ENCODE data around the gene HSPA8. TPM values are rescaled to one million over a fixed set of nuclear protein-coding genes. Genes with fewer than 3 reads are reported as not detected.

The HSPA8 gene
- total and polyA plus RNA-seq, 3 experiments from 2014 or later: 1,494 to 4,236 (median 3,972) TPM

GRCh38 chr11:123041185-123041584 lies 20.8 kb downstream of the HSPA8 start:
- POLR2A ChIA-PET: interaction anchor here (0.7 kb wide), 1 partner anchor 205 kb away, joined by 3 read pairs; no protein-coding TSS in a partner anchor
- H3K27me3 ChIP-seq (ENCODE audit: insufficient read depth, low read length, poor library complexity, severe bottlenecking): no peaks in the 10 kb centered on the region
- no peaks in the 10 kb centered on the region for H3K36me3 ChIP-seq (ENCODE audit: insufficient read depth, low read length)
- Mint-ChIP-seq H3K27me3 (no peaks in the 10 kb centered on the region), H3K36me3 (no peaks in the 10 kb centered on the region), H3K9me3 (no peaks in the 10 kb centered on the region), H3K27ac (no peak overlapping the region), H3K4me3 (no peak overlapping the region), H3K4me1 (no peaks in the 10 kb centered on the region)
- H3K27ac ChIP-seq (ENCODE audit: low read depth, low read length): no peak overlapping the region
- no peak for DNase-seq
- CTCF ChIA-PET: no interaction called here
- H3K4me1 ChIP-seq (ENCODE audit: insufficient read depth, low read length): no peaks in the 10 kb centered on the region
- no peaks in the 10 kb centered on the region for H3K9me3 ChIP-seq (ENCODE audit: low read length)
- H3K4me3 ChIP-seq (ENCODE audit: low read length): no peak overlapping the region

GRCh38 chr11:123040111-123040432 lies 21.9 kb downstream of the HSPA8 start:
- Histone ChIP-seq H3K36me3 (ENCODE audit: insufficient read depth, low read length) (no peaks in the 10 kb centered on the region), H3K9me3 (ENCODE audit: low read length) (no peaks in the 10 kb centered on the region), H3K4me1 (ENCODE audit: insufficient read depth, low read length) (no peaks in the 10 kb centered on the region), H3K27me3 (ENCODE audit: insufficient read depth, low read length, poor library complexity, severe bottlenecking) (no peaks in the 10 kb centered on the region), H3K4me3 (ENCODE audit: low read length) (no peak overlapping the region), H3K27ac (ENCODE audit: low read depth, low read length) (no peak overlapping the region)
- no peaks in the 10 kb centered on the region for H3K4me1 Mint-ChIP-seq
- CTCF ChIA-PET: interaction anchor here (1.6 kb wide), 1 partner anchor 14 kb away, joined by 3 read pairs; no protein-coding TSS in a partner anchor
- POLR2A ChIA-PET: no interaction called here
- DNase-seq: no peak
- H3K27me3 Mint-ChIP-seq: peaks cover 0 to 4% of the 10 kb centered on the region in 2 donors
- H3K27ac Mint-ChIP-seq: no peak overlapping the region
- peaks cover 0 to 4% (median 0%) of the 10 kb centered on the region in 3 donors for H3K36me3 Mint-ChIP-seq
- H3K9me3 Mint-ChIP-seq: no peaks in the 10 kb centered on the region
- H3K4me3 Mint-ChIP-seq: no peak overlapping the region

- peaks cover 0 to 4% of the 10 kb centered on the region in 2 donors for H3K27me3 Mint-ChIP-seq
- no peak overlapping the region for H3K27ac ChIP-seq (ENCODE audit: low read depth, low read length)
- peaks cover 0 to 4% (median 0%) of the 10 kb centered on the region in 3 donors for H3K36me3 Mint-ChIP-seq
- H3K9me3 ChIP-seq (ENCODE audit: low read length): no peaks in the 10 kb centered on the region
- H3K27me3 ChIP-seq (ENCODE audit: insufficient read depth, low read length, poor library complexity, severe bottlenecking): no peaks in the 10 kb centered on the region
- no peaks in the 10 kb centered on the region for H3K4me1 ChIP-seq (ENCODE audit: insufficient read depth, low read length)
- no peaks in the 10 kb centered on the region for H3K9me3 Mint-ChIP-seq
- peaks cover 0 to 6% (median 0%) of the 10 kb centered on the region in 3 donors for H3K4me1 Mint-ChIP-seq
- DNase-seq: no peak
- no peak overlapping the region for H3K4me3 ChIP-seq (ENCODE audit: low read length)
- H3K27ac Mint-ChIP-seq: no peak overlapping the region
- POLR2A ChIA-PET: no interaction called here
- no peaks in the 10 kb centered on the region for H3K36me3 ChIP-seq (ENCODE audit: insufficient read depth, low read length)
- CTCF ChIA-PET: interaction anchor here (2.6 kb wide), 1 partner anchor 19 kb away, joined by 15 read pairs; no protein-coding TSS in a partner anchor
- no peak overlapping the region for H3K4me3 Mint-ChIP-seq
Measured at GRCh38 chr11:123035831-123036230, 26.1 kb downstream of the HSPA8 start.

- no peaks in the 10 kb centered on the region for H3K9me3 ChIP-seq (ENCODE audit: low read length)
- Mint-ChIP-seq H3K4me3 (no peak overlapping the region), H3K4me1 (peaks cover 0 to 6% (median 0%) of the 10 kb centered on the region in 3 donors), H3K27ac (no peak overlapping the region), H3K36me3 (peaks cover 0 to 4% (median 0%) of the 10 kb centered on the region in 3 donors), H3K27me3 (peaks cover 0 to 4% of the 10 kb centered on the region in 2 donors), H3K9me3 (no peaks in the 10 kb centered on the region)
- H3K4me1 ChIP-seq (ENCODE audit: insufficient read depth, low read length): no peaks in the 10 kb centered on the region
- H3K4me3 ChIP-seq (ENCODE audit: low read length): no peak overlapping the region
- POLR2A ChIA-PET: no interaction called here
- CTCF ChIA-PET: interaction anchor here (1.2 to 3.2 kb wide), 4 partner anchors 10 to 181 kb away, joined by 3 to 17 read pairs (median 8); no protein-coding TSS in a partner anchor
- H3K27me3 ChIP-seq (ENCODE audit: insufficient read depth, low read length, poor library complexity, severe bottlenecking): no peaks in the 10 kb centered on the region
- no peak for DNase-seq
- no peak overlapping the region for H3K27ac ChIP-seq (ENCODE audit: low read depth, low read length)
- no peaks in the 10 kb centered on the region for H3K36me3 ChIP-seq (ENCODE audit: insufficient read depth, low read length)
Measured at GRCh38 chr11:123034597-123034996, 27.3 kb downstream of the HSPA8 start.

GRCh38 chr11:123033895-123034294 lies 28.0 kb downstream of the HSPA8 start:
- Mint-ChIP-seq H3K27ac (peak overlapping the region in 1 of 8 donors; percentile 35), H3K9me3 (no peaks in the 10 kb centered on the region)
- H3K9me3 ChIP-seq (ENCODE audit: low read length): no peaks in the 10 kb centered on the region

GRCh38 chr11:123030517-123030916 lies 31.4 kb downstream of the HSPA8 start:
- no peak overlapping the region for H3K4me3 Mint-ChIP-seq
- Histone ChIP-seq H3K9me3 (ENCODE audit: low read length) (no peaks in the 10 kb centered on the region), H3K36me3 (ENCODE audit: insufficient read depth, low read length) (no peaks in the 10 kb centered on the region), H3K27ac (ENCODE audit: low read depth, low read length) (no peak overlapping the region), H3K27me3 (ENCODE audit: insufficient read depth, low read length, poor library complexity, severe bottlenecking) (no peaks in the 10 kb centered on the region), H3K4me3 (ENCODE audit: low read length) (no peak overlapping the region), H3K4me1 (ENCODE audit: insufficient read depth, low read length) (no peaks in the 10 kb centered on the region)
- H3K36me3 Mint-ChIP-seq: no peaks in the 10 kb centered on the region
- ChIA-PET CTCF (interaction anchor here (1.5 kb wide), 1 partner anchor 24 kb away, joined by 7 read pairs; no protein-coding TSS in a partner anchor), POLR2A (interaction anchor here (0.5 kb wide), 1 partner anchor 177 kb away, joined by 3 read pairs; no protein-coding TSS in a partner anchor)
- peak overlapping the region in 2 of 8 donors; percentile 60 to 87 for H3K27ac Mint-ChIP-seq
- peaks cover 0 to 2% of the 10 kb centered on the region in 2 donors for H3K27me3 Mint-ChIP-seq
- no peaks in the 10 kb centered on the region for H3K9me3 Mint-ChIP-seq
- DNase-seq: no peak
- H3K4me1 Mint-ChIP-seq: peaks cover 0 to 6% (median 0%) of the 10 kb centered on the region in 3 donors

More at GRCh38 chr11:123033895-123034294, 28.0 kb downstream of the HSPA8 start:
- peaks cover 0 to 6% (median 0%) of the 10 kb centered on the region in 3 donors for H3K4me1 Mint-ChIP-seq
- Histone ChIP-seq H3K27ac (ENCODE audit: low read depth, low read length) (no peak overlapping the region), H3K27me3 (ENCODE audit: insufficient read depth, low read length, poor library complexity, severe bottlenecking) (no peaks in the 10 kb centered on the region), H3K4me3 (ENCODE audit: low read length) (no peak overlapping the region), H3K36me3 (ENCODE audit: insufficient read depth, low read length) (no peaks in the 10 kb centered on the region), H3K4me1 (ENCODE audit: insufficient read depth, low read length) (no peaks in the 10 kb centered on the region)
- CTCF ChIA-PET: interaction anchor here (1.0 to 3.2 kb wide), 5 partner anchors 11 to 238 kb away, joined by 3 to 17 read pairs (median 5); no protein-coding TSS in a partner anchor
- H3K4me3 Mint-ChIP-seq: no peak overlapping the region
- DNase-seq: no peak
- POLR2A ChIA-PET: no interaction called here
- H3K36me3 Mint-ChIP-seq: peaks cover 0 to 4% (median 0%) of the 10 kb centered on the region in 3 donors
- H3K27me3 Mint-ChIP-seq: peaks cover 0 to 4% of the 10 kb centered on the region in 2 donors

- Mint-ChIP-seq H3K27me3 (peaks cover 5 to 12% of the 10 kb centered on the region in 2 donors), H3K27ac (peak overlapping the region in 1 of 8 donors; percentile 40), H3K4me3 (no peak overlapping the region), H3K4me1 (peaks cover 5 to 10% (median 8%) of the 10 kb centered on the region in 3 donors), H3K9me3 (no peaks in the 10 kb centered on the region), H3K36me3 (no peaks in the 10 kb centered on the region)
- Histone ChIP-seq H3K27ac (ENCODE audit: low read depth, low read length) (no peak overlapping the region), H3K4me3 (ENCODE audit: low read length) (no peak overlapping the region), H3K4me1 (ENCODE audit: insufficient read depth, low read length) (no peaks in the 10 kb centered on the region), H3K36me3 (ENCODE audit: insufficient read depth, low read length) (no peaks in the 10 kb centered on the region), H3K27me3 (ENCODE audit: insufficient read depth, low read length, poor library complexity, severe bottlenecking) (no peaks in the 10 kb centered on the region), H3K9me3 (ENCODE audit: low read length) (no peaks in the 10 kb centered on the region)
- CTCF ChIA-PET: interaction anchor here (0.6 to 6.3 kb wide), 20 partner anchors 9 to 388 kb away, joined by 3 to 65 read pairs (median 4); partner anchors contain the start of gene HSPA8
- DNase-seq: peak in 2 of 5 donors; percentile 7 to 18
- POLR2A ChIA-PET: interaction anchor here (0.8 to 1.1 kb wide), 2 partner anchors 225 to 363 kb away, joined by 3 to 5 read pairs; no protein-coding TSS in a partner anchor
Measured at GRCh38 chr11:123020968-123021367, 41.0 kb downstream of the HSPA8 start.

GRCh38 chr11:123018702-123019101 lies 43.2 kb downstream of the HSPA8 start:
- Mint-ChIP-seq H3K4me1 (peaks cover 5 to 9% (median 8%) of the 10 kb centered on the region in 3 donors), H3K9me3 (no peaks in the 10 kb centered on the region), H3K36me3 (no peaks in the 10 kb centered on the region), H3K27me3 (peaks cover 5 to 20% of the 10 kb centered on the region in 2 donors), H3K27ac (no peak overlapping the region), H3K4me3 (no peak overlapping the region)
- H3K27me3 ChIP-seq (ENCODE audit: insufficient read depth, low read length, poor library complexity, severe bottlenecking): no peaks in the 10 kb centered on the region
- no peaks in the 10 kb centered on the region for H3K9me3 ChIP-seq (ENCODE audit: low read length)
- no peak overlapping the region for H3K27ac ChIP-seq (ENCODE audit: low read depth, low read length)
- no peak overlapping the region for H3K4me3 ChIP-seq (ENCODE audit: low read length)
- H3K4me1 ChIP-seq (ENCODE audit: insufficient read depth, low read length): no peaks in the 10 kb centered on the region
- H3K36me3 ChIP-seq (ENCODE audit: insufficient read depth, low read length): no peaks in the 10 kb centered on the region
- ChIA-PET POLR2A (no interaction called here), CTCF (interaction anchor here (1.0 kb wide), 1 partner anchor 134 kb away, joined by 3 read pairs; no protein-coding TSS in a partner anchor)
- DNase-seq: no peak

All from CD8-positive, alpha-beta memory T cell (primary cell).